OCI-LY7 (cell line): ENCODE results near the gene KIFC3. TPM values are rescaled to one million over a fixed set of nuclear protein-coding genes. Genes with fewer than 3 reads are reported as not detected.
"Not testable (repeated sequence)": the region's sequence is repeated elsewhere in the genome, so short reads cannot be mapped to it uniquely, and the experiment has no call there.

ENCODE experiments used
- BruUV-seq: library from RNA; stranded (reverse); fragments of 400-500 nt; replicated peaks from 2 replicates; lab custom pipeline; 2021; lab: Mats Ljungman, UMichigan
- CTCF ChIA-PET: fragments of 300-600 bp; sonication (Branson Sonifier 250); formaldehyde crosslinking; loops from one replicate; lab custom pipeline; 2022; ENCODE audit warnings: antibody characterized with exemption; ENCODE audit not compliant: unreplicated experiment; lab: Charles Lee
- POLR2A ChIA-PET: fragments of 300-600 bp; sonication (Branson Sonifier 250); formaldehyde crosslinking; loops from one replicate; lab custom pipeline; 2022; ENCODE audit warnings: antibody characterized with exemption; lab: Charles Lee
- DNase-seq: peaks from one replicate; pipeline ENCODE4 v3.0.0-alpha.2; 2015; ENCODE audit warnings: low spot score
- H2AFZ ChIP-seq: fragments of 200-600 bp; sonication (generic), shearing (Covaris generic); 2 replicates; pipeline ENCODE4 v1.6.1; 2014; ENCODE audit warnings: mild to moderate bottlenecking, antibody characterized with exemption, low read length, moderate library complexity
- H3K27ac ChIP-seq: fragments of 200-600 bp; sonication (generic); 2 replicates; pipeline ENCODE4 v1.5.1; 2014; ENCODE audit warnings: mixed run types, low read depth, mild to moderate bottlenecking, moderate library complexity, low read length, inconsistent platforms; ENCODE audit not compliant: poor library complexity, severe bottlenecking
- H3K36me3 ChIP-seq: fragments of 200-600 bp; sonication (generic); 2 replicates; pipeline ENCODE4 v1.6.1; 2014; ENCODE audit warnings: mild to moderate bottlenecking, antibody characterized with exemption, low read length, moderate library complexity, mixed read lengths; ENCODE audit not compliant: insufficient read depth
- H3K4me1 ChIP-seq: fragments of 200-600 bp; sonication (generic); 2 replicates; pipeline ENCODE4 v1.5.1; 2014; ENCODE audit warnings: mild to moderate bottlenecking, low read length; ENCODE audit not compliant: insufficient read depth, poor library complexity, severe bottlenecking
- H3K4me2 ChIP-seq: fragments of 200-600 bp; sonication (generic); 2 replicates; pipeline ENCODE4 v1.6.1; 2014; ENCODE audit warnings: mild to moderate bottlenecking, low read length
- H3K4me3 ChIP-seq: fragments of 200-600 bp; sonication (generic); 2 replicates; pipeline ENCODE4 v1.5.1; 2014; ENCODE audit warnings: mild to moderate bottlenecking, low read depth, low read length; ENCODE audit not compliant: poor library complexity, severe bottlenecking
- H3K79me2 ChIP-seq: fragments of 200-600 bp; sonication (generic); 2 replicates; pipeline ENCODE4 v1.6.1; 2016; ENCODE audit warnings: low read depth, mild to moderate bottlenecking, low read length, moderate library complexity, mixed read lengths; ENCODE audit not compliant: insufficient read depth
- H3K9me2 ChIP-seq: fragments of 200-600 bp; sonication (generic); 2 replicates; pipeline ENCODE4 v1.6.1; 2016; ENCODE audit warnings: mild to moderate bottlenecking, low read length, mixed read lengths; ENCODE audit not compliant: insufficient read depth
- H3K9me3 ChIP-seq: fragments of 200-600 bp; sonication (generic); 2 replicates; pipeline ENCODE4 v1.6.1; 2014; ENCODE audit warnings: mild to moderate bottlenecking, mixed run types, low read length, mixed read lengths
- H4K20me1 ChIP-seq: fragments of 200-600 bp; sonication (generic); 2 replicates; pipeline ENCODE4 v1.6.1; 2014; ENCODE audit warnings: mild to moderate bottlenecking, antibody characterized with exemption, low read length, moderate library complexity, mixed read lengths; ENCODE audit not compliant: insufficient read depth
- CTCF ChIP-seq: fragments of 200-600 bp; sonication (generic); conservative IDR thresholded peaks from 2 replicates; pipeline ENCODE4 v1.5.1; 2014; ENCODE audit warnings: mild to moderate bottlenecking, antibody characterized with exemption, low read length, moderate library complexity, mixed read lengths
- EZH2phosphoT487 ChIP-seq: fragments of 200-600 bp; sonication (generic); IDR thresholded peaks from 2 replicates; pipeline ENCODE4 v1.6.1; 2018; ENCODE audit warnings: low read depth, borderline replicate concordance, mild to moderate bottlenecking, mixed run types, antibody characterized with exemption, low read length, moderate library complexity, mixed read lengths
- intact Hi-C: fragments of 100-400 bp; cut with micrococcal nuclease; formaldehyde crosslinking; loops from one replicate; pipeline ENCODE4 v1.10.0; 2022; ENCODE audit not compliant: unreplicated experiment
- total RNA-seq, 2 experiments: library from RNA; depleted of rRNA in 1 of 2; stranded (reverse); fragments of >200 nt in 1 of 2; shearing (Covaris generic) in 1 of 2; gene quantifications; 2 replicates each; pipeline ENCODE4 v1.2.3, GENCODE V29; 2014 to 2022

Gene KIFC3
- total RNA-seq, 2 experiments from 2014 or later, result 0.61 TPM; not detected in 1

- no peaks in the 10 kb centered on the region for H3K4me1 ChIP-seq
- POLR2A ChIA-PET, result no interaction called here
- CTCF ChIA-PET, result no interaction called here
- intact Hi-C loops, result loop anchor here (1.0 to 5.0 kb wide), 3 partner anchors 71 to 143 kb away; no protein-coding TSS in a partner anchor
- H3K79me2 ChIP-seq, result no peaks in the 10 kb centered on the region
- no peak overlapping the region for H3K4me3 ChIP-seq
- H2AFZ ChIP-seq, result no peak overlapping the region
- DNase-seq, result peak; percentile 18
- no peaks in the 10 kb centered on the region for H3K9me3 ChIP-seq
- TF ChIP-seq EZH2phosphoT487, result no peak
- TF ChIP-seq CTCF, result peak; percentile 53
- no peaks in the 10 kb centered on the region for H4K20me1 ChIP-seq
- BruUV-seq, result no TSS peak
- no peaks in the 10 kb centered on the region for H3K36me3 ChIP-seq
- H3K27ac ChIP-seq, result no peak overlapping the region
- H3K9me2 ChIP-seq, result no peaks in the 10 kb centered on the region
- no peak overlapping the region for H3K4me2 ChIP-seq
Measured at GRCh38 chr16:57720142-57720575, 82.1 kb downstream of the KIFC3 start.

- ChIA-PET POLR2A (interaction anchor here (0.7 kb wide), 1 partner anchor 228 kb away, joined by 5 read pairs; no protein-coding TSS in a partner anchor), CTCF (no interaction called here)
- no peak overlapping the region for H3K4me2 ChIP-seq
- no peaks in the 10 kb centered on the region for H3K79me2 ChIP-seq
- H3K9me3 ChIP-seq, result no peaks in the 10 kb centered on the region
- H2AFZ ChIP-seq, result no peak overlapping the region
- H3K27ac ChIP-seq, result no peak overlapping the region
- intact Hi-C loops, result no loop called here
- BruUV-seq, result no TSS peak
- H3K4me3 ChIP-seq, result no peak overlapping the region
- H4K20me1 ChIP-seq, result no peaks in the 10 kb centered on the region
- DNase-seq, result no peak
- H3K9me2 ChIP-seq, result no peaks in the 10 kb centered on the region
- H3K4me1 ChIP-seq, result no peaks in the 10 kb centered on the region
- no peaks in the 10 kb centered on the region for H3K36me3 ChIP-seq
- no peak for TF ChIP-seq CTCF
Measured at GRCh38 chr16:57714047-57714446, 88.2 kb downstream of the KIFC3 start.

- BruUV-seq, result no TSS peak
- no peak overlapping the region for H3K4me3 ChIP-seq
- H3K9me2 ChIP-seq, result no peaks in the 10 kb centered on the region
- no peak for DNase-seq
- H4K20me1 ChIP-seq, result no peaks in the 10 kb centered on the region
- TF ChIP-seq CTCF, result no peak
- no peak for TF ChIP-seq EZH2phosphoT487
- H3K4me2 ChIP-seq, result no peak overlapping the region
- ChIA-PET POLR2A (interaction anchor here (0.7 kb wide), 1 partner anchor 229 kb away, joined by 5 read pairs; no protein-coding TSS in a partner anchor), CTCF (no interaction called here)
- no peaks in the 10 kb centered on the region for H3K4me1 ChIP-seq
- H3K9me3 ChIP-seq, result no peaks in the 10 kb centered on the region
- H2AFZ ChIP-seq, result no peak overlapping the region
- no peaks in the 10 kb centered on the region for H3K36me3 ChIP-seq
- no peaks in the 10 kb centered on the region for H3K79me2 ChIP-seq
- no peak overlapping the region for H3K27ac ChIP-seq
- intact Hi-C loops, result no loop called here
Measured at GRCh38 chr16:57713596-57713995, 88.7 kb downstream of the KIFC3 start.

- POLR2A ChIA-PET, H2AFZ ChIP-seq, H3K36me3 ChIP-seq, intact Hi-C loops, H3K4me2 ChIP-seq, CTCF ChIA-PET, H3K79me2 ChIP-seq, H3K9me2 ChIP-seq, H4K20me1 ChIP-seq, H3K4me3 ChIP-seq, H3K9me3 ChIP-seq, H3K27ac ChIP-seq, DNase-seq, H3K4me1 ChIP-seq, BruUV-seq: not testable (repeated sequence)
Measured at GRCh38 chr16:57712569-57712968, 89.7 kb downstream of the KIFC3 start.
